Effector memory CD8-positive, alpha-beta T cell (primary cell): ENCODE data around the gene VEGFC.

Experiments used
- ATAC-seq: fragments of 150-1000 bp; cut with Tn5 transposase; replicated peaks from 2 replicates; pipeline ENCODE4 v1.10.0; 2021; ENCODE audit warnings: mild to moderate bottlenecking, moderate library complexity
- DNase-seq, 3 experiments: peaks; one replicate each; pipeline ENCODE4 v3.0.0; 2021
- H3K27ac Mint-ChIP-seq, 2 donors: one replicate each; pipeline ENCODE4 v1.8.0; 2022; ENCODE audit warnings: mild to moderate bottlenecking in 2 of 2, mixed read lengths in 2 of 2, moderate library complexity in 2 of 2
- H3K27me3 Mint-ChIP-seq, 2 donors: one replicate each; pipeline ENCODE4 v1.8.0; 2022; ENCODE audit warnings: mixed read lengths in 2 of 2
- H3K36me3 Mint-ChIP-seq: one replicate; pipeline ENCODE4 v1.8.0; 2022; ENCODE audit warnings: mild to moderate bottlenecking, moderate library complexity, mixed read lengths; ENCODE audit not compliant: insufficient read depth
- H3K4me1 Mint-ChIP-seq, 2 donors: one replicate each; pipeline ENCODE4 v1.8.0; 2022; ENCODE audit warnings: low read depth in 2 of 2, mixed read lengths in 2 of 2
- H3K4me3 Mint-ChIP-seq, 2 donors: one replicate each; pipeline ENCODE4 v1.8.0; 2022; ENCODE audit warnings: mild to moderate bottlenecking in 2 of 2, mixed read lengths in 2 of 2, moderate library complexity in 2 of 2
- H3K9me3 Mint-ChIP-seq, 2 donors: one replicate each; pipeline ENCODE4 v1.8.0; 2022; ENCODE audit warnings: mixed read lengths in 2 of 2

Gene VEGFC

GRCh38 chr4:176817204-176817603, 24.5 kb upstream of the VEGFC start:
- Mint-ChIP-seq H3K36me3 (no peaks in the 10 kb centered on the region), H3K4me1 (no peaks in the 10 kb centered on the region)
- no peak for ATAC-seq

GRCh38 chr4:176814770-176815169, 22.0 kb upstream of the VEGFC start:
- ATAC-seq, result no peak
- H3K4me1 Mint-ChIP-seq, result no peaks in the 10 kb centered on the region
- H3K27ac Mint-ChIP-seq, result no peak overlapping the region

More at GRCh38 chr4:176817204-176817603, 24.5 kb upstream of the VEGFC start:
- Mint-ChIP-seq H3K27me3 (no peaks in the 10 kb centered on the region), H3K4me3 (no peak overlapping the region), H3K27ac (no peak overlapping the region), H3K9me3 (peaks cover 6 to 14% of the 10 kb centered on the region in 2 donors)
- no peak for DNase-seq

GRCh38 chr4:176810481-176811249, 17.9 kb upstream of the VEGFC start:
- H3K36me3 Mint-ChIP-seq, result no peaks in the 10 kb centered on the region
- H3K27ac Mint-ChIP-seq, result no peak overlapping the region
- no peaks in the 10 kb centered on the region for H3K4me1 Mint-ChIP-seq
- no peak overlapping the region for H3K4me3 Mint-ChIP-seq
- no peak for ATAC-seq
- H3K27me3 Mint-ChIP-seq, result no peaks in the 10 kb centered on the region
- H3K9me3 Mint-ChIP-seq, result peaks cover 19 to 28% of the 10 kb centered on the region in 2 donors
- DNase-seq, result no peak

More at GRCh38 chr4:176814770-176815169, 22.0 kb upstream of the VEGFC start:
- H3K36me3 Mint-ChIP-seq, result no peaks in the 10 kb centered on the region
- no peak overlapping the region for H3K4me3 Mint-ChIP-seq
- H3K27me3 Mint-ChIP-seq, result no peaks in the 10 kb centered on the region
- peaks cover 4 to 14% of the 10 kb centered on the region in 2 donors for H3K9me3 Mint-ChIP-seq
- no peak for DNase-seq

- H3K36me3 Mint-ChIP-seq, result no peaks in the 10 kb centered on the region
- no peak for ATAC-seq
- no peak for DNase-seq
- H3K27ac Mint-ChIP-seq, result no peak overlapping the region
- no peaks in the 10 kb centered on the region for H3K4me1 Mint-ChIP-seq
- no peak overlapping the region for H3K4me3 Mint-ChIP-seq
- no peaks in the 10 kb centered on the region for H3K27me3 Mint-ChIP-seq
- peaks cover 18 to 28% of the 10 kb centered on the region in 2 donors for H3K9me3 Mint-ChIP-seq
Observed at GRCh38 chr4:176806778-176807375, 14.2 kb upstream of the VEGFC start.

GRCh38 chr4:176805155-176805554, 12.4 kb upstream of the VEGFC start:
- H3K27ac Mint-ChIP-seq, result no peak overlapping the region
- peaks cover 18 to 28% of the 10 kb centered on the region in 2 donors for H3K9me3 Mint-ChIP-seq
- no peaks in the 10 kb centered on the region for H3K4me1 Mint-ChIP-seq
- ATAC-seq, result no peak
- H3K4me3 Mint-ChIP-seq, result no peak overlapping the region
- no peaks in the 10 kb centered on the region for H3K27me3 Mint-ChIP-seq
- no peaks in the 10 kb centered on the region for H3K36me3 Mint-ChIP-seq
- no peak for DNase-seq

GRCh38 chr4:176800891-176801534, 8.3 kb upstream of the VEGFC start:
- DNase-seq (no peak), ATAC-seq (no peak)
- Mint-ChIP-seq H3K27me3 (no peaks in the 10 kb centered on the region), H3K4me3 (no peak overlapping the region), H3K9me3 (peaks cover 3% of the 10 kb centered on the region in 2 donors), H3K27ac (no peak overlapping the region), H3K4me1 (no peaks in the 10 kb centered on the region), H3K36me3 (no peaks in the 10 kb centered on the region)

GRCh38 chr4:176799653-176800052, 6.9 kb upstream of the VEGFC start:
- ATAC-seq (no peak), DNase-seq (no peak)
- Mint-ChIP-seq H3K4me1 (no peaks in the 10 kb centered on the region), H3K27me3 (peaks cover 0 to 1% of the 10 kb centered on the region in 2 donors), H3K36me3 (no peaks in the 10 kb centered on the region), H3K4me3 (no peak overlapping the region), H3K9me3 (peaks cover 0 to 5% of the 10 kb centered on the region in 2 donors), H3K27ac (no peak overlapping the region)

GRCh38 chr4:176798540-176798939, 5.8 kb upstream of the VEGFC start:
- ATAC-seq (no peak), DNase-seq (no peak)
- H3K4me1 Mint-ChIP-seq, result no peaks in the 10 kb centered on the region
- peaks cover 0 to 5% of the 10 kb centered on the region in 2 donors for H3K9me3 Mint-ChIP-seq
- H3K36me3 Mint-ChIP-seq, result no peaks in the 10 kb centered on the region
- no peak overlapping the region for H3K27ac Mint-ChIP-seq
- H3K27me3 Mint-ChIP-seq, result peaks cover 11 to 12% of the 10 kb centered on the region in 2 donors
- H3K4me3 Mint-ChIP-seq, result no peak overlapping the region

GRCh38 chr4:176795441-176795840, 2.7 kb upstream of the VEGFC start:
- Mint-ChIP-seq H3K4me3 (no peak overlapping the region), H3K36me3 (no peaks in the 10 kb centered on the region), H3K9me3 (peaks cover 0 to 6% of the 10 kb centered on the region in 2 donors), H3K27me3 (peaks cover 27 to 34% of the 10 kb centered on the region in 2 donors), H3K4me1 (peaks cover 0 to 1% of the 10 kb centered on the region in 2 donors), H3K27ac (no peak overlapping the region)
- no peak for DNase-seq
- ATAC-seq, result no peak

- no peak for DNase-seq
- ATAC-seq, result no peak
- Mint-ChIP-seq H3K4me3 (no peak overlapping the region), H3K27ac (no peak overlapping the region), H3K9me3 (peaks cover 0 to 6% of the 10 kb centered on the region in 2 donors), H3K4me1 (peaks cover 0 to 1% of the 10 kb centered on the region in 2 donors), H3K36me3 (no peaks in the 10 kb centered on the region), H3K27me3 (peaks cover 31 to 40% of the 10 kb centered on the region in 2 donors)
Observed at GRCh38 chr4:176794651-176795050, 1.9 kb upstream of the VEGFC start.

- Mint-ChIP-seq H3K4me1 (peaks cover 0 to 1% of the 10 kb centered on the region in 2 donors), H3K27ac (no peak overlapping the region), H3K36me3 (no peaks in the 10 kb centered on the region), H3K9me3 (peaks cover 0 to 6% of the 10 kb centered on the region in 2 donors), H3K27me3 (peaks cover 31 to 40% of the 10 kb centered on the region in 2 donors), H3K4me3 (no peak overlapping the region)
- no peak for ATAC-seq
- DNase-seq, result no peak
Observed at GRCh38 chr4:176794151-176794550, 1.4 kb upstream of the VEGFC start.

- H3K27ac Mint-ChIP-seq, result no peak overlapping the region
Observed at GRCh38 chr4:176793060-176793605, 411 bp upstream of the VEGFC start.

GRCh38 chr4:176791591-176792325, 964 bp downstream of the VEGFC start:
- H3K4me1 Mint-ChIP-seq, result peaks cover 0 to 1% of the 10 kb centered on the region in 2 donors
- H3K27me3 Mint-ChIP-seq, result peaks cover 31 to 40% of the 10 kb centered on the region in 2 donors
- peaks cover 0 to 4% of the 10 kb centered on the region in 2 donors for H3K9me3 Mint-ChIP-seq
- H3K27ac Mint-ChIP-seq, result peak overlapping the region in 1 of 2 donors; percentile 41
- H3K4me3 Mint-ChIP-seq, result no peak overlapping the region
- DNase-seq, result no peak
- no peaks in the 10 kb centered on the region for H3K36me3 Mint-ChIP-seq
- no peak for ATAC-seq

More at GRCh38 chr4:176793060-176793605, 411 bp upstream of the VEGFC start:
- H3K4me1 Mint-ChIP-seq, result peaks cover 0 to 1% of the 10 kb centered on the region in 2 donors
- DNase-seq (no peak), ATAC-seq (no peak)
- H3K9me3 Mint-ChIP-seq, result peaks cover 0 to 5% of the 10 kb centered on the region in 2 donors
- H3K4me3 Mint-ChIP-seq, result peak overlapping the region in 1 of 2 donors; percentile 30
- H3K27me3 Mint-ChIP-seq, result peaks cover 31 to 40% of the 10 kb centered on the region in 2 donors
- no peaks in the 10 kb centered on the region for H3K36me3 Mint-ChIP-seq
